HEK293T (cell line): ENCODE results near the gene STARD13.

Experiments used
- CTCF ChIA-PET: fragments of 350-600 bp; formaldehyde crosslinking; extraction: SDS; loops from one replicate; lab custom pipeline; 2021; ENCODE audit warnings: antibody characterized with exemption, inconsistent platforms; lab: Yijun Ruan, JAX
- POLR2A ChIA-PET: fragments of 350-600 bp; formaldehyde crosslinking; extraction: SDS; loops from one replicate; lab custom pipeline; 2020; ENCODE audit warnings: antibody characterized with exemption, inconsistent platforms; lab: Yijun Ruan, JAX
- DNase-seq: peaks from one replicate; pipeline ENCODE4 v3.0.0; 2012; ENCODE audit warnings: mixed read lengths; ENCODE audit errors: extremely low spot score
- ARNT ChIP-seq: fragments of 450-650 bp; IDR thresholded peaks from 2 replicates; pipeline ENCODE4 v1.6.1; 2017; ENCODE audit warnings: mild to moderate bottlenecking
- BHLHE40 ChIP-seq: fragments of 450-650 bp; IDR thresholded peaks from 2 replicates; pipeline ENCODE4 v1.6.1; 2016; ENCODE audit warnings: mild to moderate bottlenecking, moderate library complexity, borderline replicate concordance
- CTBP1 ChIP-seq: fragments of 450-650 bp; IDR thresholded peaks from 2 replicates; pipeline ENCODE4 v1.6.1; 2016; ENCODE audit warnings: borderline replicate concordance
- ELF4 ChIP-seq: fragments of 450-650 bp; IDR thresholded peaks from 2 replicates; pipeline ENCODE4 v1.6.1; 2017; ENCODE audit warnings: antibody characterized with exemption
- FOXA1 ChIP-seq: fragments of 450-650 bp; IDR thresholded peaks from 2 replicates; pipeline ENCODE4 v1.6.1; 2016; ENCODE audit warnings: mild to moderate bottlenecking
- FOXK2 ChIP-seq: fragments of 450-650 bp; IDR thresholded peaks from 2 replicates; pipeline ENCODE4 v1.6.1; 2016; ENCODE audit warnings: mild to moderate bottlenecking
- FOXM1 ChIP-seq: fragments of 450-650 bp; IDR thresholded peaks from 2 replicates; pipeline ENCODE4 v1.6.1; 2017; ENCODE audit warnings: mild to moderate bottlenecking, borderline replicate concordance
- HDGF ChIP-seq: fragments of 450-650 bp; IDR thresholded peaks from 2 replicates; pipeline ENCODE4 v1.6.1; 2017; ENCODE audit warnings: antibody characterized with exemption, borderline replicate concordance
- L3MBTL2 ChIP-seq: fragments of 450-650 bp; conservative IDR thresholded peaks from 2 replicates; pipeline ENCODE4 v1.6.1; 2016; ENCODE audit warnings: mild to moderate bottlenecking
- LEF1 ChIP-seq: fragments of 450-650 bp; IDR thresholded peaks from 2 replicates; pipeline ENCODE4 v1.6.1; 2017; ENCODE audit warnings: mild to moderate bottlenecking, borderline replicate concordance
- NFRKB ChIP-seq: fragments of 450-650 bp; IDR thresholded peaks from 2 replicates; pipeline ENCODE4 v1.6.1; 2016; ENCODE audit warnings: mild to moderate bottlenecking, moderate library complexity
- PKNOX1 ChIP-seq: fragments of 450-650 bp; IDR thresholded peaks from 2 replicates; pipeline ENCODE4 v1.6.1; 2016
- SP1 ChIP-seq: fragments of 450-650 bp; IDR thresholded peaks from 2 replicates; pipeline ENCODE4 v1.6.1; 2017
- SUZ12 ChIP-seq: fragments of 450-650 bp; IDR thresholded peaks from 2 replicates; pipeline ENCODE4 v1.6.1; 2016; ENCODE audit warnings: mild to moderate bottlenecking
- TARDBP ChIP-seq: fragments of 450-650 bp; IDR thresholded peaks from 2 replicates; pipeline ENCODE4 v1.6.1; 2016
- ZNF384 ChIP-seq: fragments of 450-650 bp; IDR thresholded peaks from 2 replicates; pipeline ENCODE4 v1.6.1; 2016

The STARD13 gene

DNA sequence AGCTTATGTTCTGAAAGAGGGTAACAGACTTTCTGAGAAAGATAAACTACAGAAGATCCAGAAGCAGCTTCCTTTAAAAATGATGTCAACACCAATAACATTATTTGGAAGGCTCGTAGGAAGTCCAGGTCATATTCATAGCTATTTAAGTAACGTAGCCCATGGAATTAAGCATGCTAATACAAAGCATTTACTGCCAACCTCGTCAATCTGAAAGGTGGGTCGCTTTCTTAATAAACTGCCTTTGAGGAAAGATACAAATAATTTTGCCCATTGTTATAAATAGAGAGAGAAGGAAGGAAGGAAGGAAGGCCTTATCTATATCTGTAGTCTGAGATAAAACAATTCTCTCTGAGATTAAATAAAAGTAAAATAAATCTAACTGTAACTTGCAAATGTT is 80.3 kb downstream of the STARD13 start:
- no peak for DNase-seq
- TF ChIP-seq SUZ12 (no peak), L3MBTL2 (no peak), LEF1 (no peak), ARNT (no peak), NFRKB (no peak), BHLHE40 (no peak), ZNF384 (no peak), CTBP1 (no peak), PKNOX1 (no peak)
- ChIA-PET CTCF (interaction anchor here (1.2 kb wide), 1 partner anchor 135 kb away, joined by 3 read pairs; no protein-coding TSS in a partner anchor), POLR2A (no interaction called here)

DNA sequence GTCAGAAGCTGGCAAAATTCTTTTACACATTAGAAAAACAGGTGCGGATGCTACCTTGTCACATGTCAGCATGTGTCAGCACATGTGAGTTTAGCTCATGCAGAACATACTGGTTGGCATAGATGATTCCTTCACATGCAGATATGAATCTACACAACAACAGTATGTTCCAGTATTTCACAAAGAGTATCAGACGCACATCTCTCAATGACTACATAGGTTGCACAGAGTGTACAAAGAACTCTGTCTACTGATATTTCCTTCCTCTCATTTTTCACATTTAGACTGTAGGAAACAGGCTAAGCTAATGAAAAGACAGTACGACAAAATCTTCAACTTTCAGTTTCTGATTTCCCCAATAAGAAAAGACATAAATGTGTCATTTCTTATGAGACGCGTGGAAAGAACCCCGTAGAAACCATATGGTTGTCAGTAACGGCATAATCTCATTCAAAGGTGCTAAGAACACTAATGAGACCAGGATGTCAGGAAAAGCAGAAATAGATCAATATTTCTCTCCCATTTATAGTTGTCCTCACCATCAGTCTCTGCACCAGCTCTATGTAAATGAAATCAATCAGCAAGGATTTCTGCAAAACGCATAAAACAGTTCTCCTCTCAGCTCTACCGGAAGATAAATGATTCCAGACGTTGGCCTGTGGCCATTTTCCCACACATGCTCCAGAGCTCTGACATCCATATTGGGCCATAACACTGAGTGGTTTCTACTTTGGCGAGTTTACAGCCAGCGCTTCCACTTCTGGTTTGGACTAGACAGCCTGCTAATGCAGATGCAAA is 81.2 kb downstream of the STARD13 start:
- ChIA-PET CTCF (interaction anchor here (1.2 kb wide), 1 partner anchor 135 kb away, joined by 3 read pairs; no protein-coding TSS in a partner anchor), POLR2A (no interaction called here)
- DNase-seq: no peak
- TF ChIP-seq NFRKB: no peak

GRCh38 chr13:33202644-33203169 is 82.8 kb downstream of the STARD13 start:
- DNase-seq: no peak
- ChIA-PET POLR2A (no interaction called here), CTCF (no interaction called here)

GRCh38 chr13:33201659-33202058 is 83.9 kb downstream of the STARD13 start:
- ChIA-PET POLR2A (no interaction called here), CTCF (no interaction called here)
- TF ChIP-seq HDGF: no peak
- TF ChIP-seq NFRKB: no peak
- TF ChIP-seq FOXM1: no peak
- DNase-seq: no peak

More at GRCh38 chr13:33202644-33203169, 82.8 kb downstream of the STARD13 start:
- TF ChIP-seq HDGF: no peak
- TF ChIP-seq CTBP1: no peak
- no peak for TF ChIP-seq SUZ12
- no peak for TF ChIP-seq ELF4
- no peak for TF ChIP-seq L3MBTL2
- TF ChIP-seq FOXM1: no peak
- no peak for TF ChIP-seq FOXA1
- no peak for TF ChIP-seq BHLHE40
- no peak for TF ChIP-seq FOXK2
- TF ChIP-seq PKNOX1: no peak
- no peak for TF ChIP-seq LEF1
- no peak for TF ChIP-seq ARNT
- no peak for TF ChIP-seq SP1
- no peak for TF ChIP-seq NFRKB
- no peak for TF ChIP-seq ZNF384
- TF ChIP-seq TARDBP: no peak

GRCh38 chr13:33199289-33199850 is 86.2 kb downstream of the STARD13 start:
- POLR2A ChIA-PET: no interaction called here

DNA sequence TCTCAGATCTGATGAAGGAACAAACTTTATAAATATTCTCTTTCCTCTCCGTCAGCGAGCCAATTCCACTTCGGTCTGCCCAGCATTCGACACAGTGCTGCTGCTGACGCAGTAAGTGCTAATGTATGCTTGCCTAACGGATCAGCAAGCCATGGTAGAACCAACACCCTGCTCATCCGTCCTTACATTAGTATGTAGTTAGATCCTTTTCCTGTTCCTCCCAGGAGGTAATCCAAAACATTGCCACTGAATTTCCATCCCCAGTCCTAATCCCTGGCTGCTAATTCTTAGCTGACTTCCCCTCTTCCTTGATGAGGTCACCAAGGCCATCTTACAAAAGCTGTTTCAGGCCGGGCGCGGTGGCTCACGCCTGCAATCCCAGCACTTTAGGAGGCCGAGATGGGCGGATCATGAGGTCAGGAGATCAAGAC is 88.0 kb downstream of the STARD13 start:
- no peak for TF ChIP-seq TARDBP
- TF ChIP-seq ARNT: no peak
- no peak for TF ChIP-seq SP1
- no peak for TF ChIP-seq SUZ12
- no peak for TF ChIP-seq BHLHE40
- no peak for TF ChIP-seq PKNOX1
- no peak for TF ChIP-seq FOXA1
- TF ChIP-seq ELF4: no peak
- TF ChIP-seq FOXK2: no peak
- TF ChIP-seq NFRKB: no peak
- no peak for TF ChIP-seq L3MBTL2
- TF ChIP-seq HDGF: no peak
- TF ChIP-seq LEF1: no peak
- TF ChIP-seq CTBP1: no peak
- TF ChIP-seq ZNF384: no peak
- TF ChIP-seq FOXM1: no peak
- POLR2A ChIA-PET: no interaction called here
- no peak for DNase-seq
- CTCF ChIA-PET: no interaction called here

More at GRCh38 chr13:33199289-33199850, 86.2 kb downstream of the STARD13 start:
- DNase-seq: no peak
- no peak for TF ChIP-seq HDGF
- CTCF ChIA-PET: no interaction called here
